ENCODE measurements around the gene VASP. TPM values are rescaled to one million over a fixed set of nuclear protein-coding genes. Genes with fewer than 3 reads are reported as not detected.

VASP gene
- total and polyA plus RNA-seq, 2 of the 4 experiments (the other 2 are of a cell fraction) = 61.1 to 88.8 TPM

DNA sequence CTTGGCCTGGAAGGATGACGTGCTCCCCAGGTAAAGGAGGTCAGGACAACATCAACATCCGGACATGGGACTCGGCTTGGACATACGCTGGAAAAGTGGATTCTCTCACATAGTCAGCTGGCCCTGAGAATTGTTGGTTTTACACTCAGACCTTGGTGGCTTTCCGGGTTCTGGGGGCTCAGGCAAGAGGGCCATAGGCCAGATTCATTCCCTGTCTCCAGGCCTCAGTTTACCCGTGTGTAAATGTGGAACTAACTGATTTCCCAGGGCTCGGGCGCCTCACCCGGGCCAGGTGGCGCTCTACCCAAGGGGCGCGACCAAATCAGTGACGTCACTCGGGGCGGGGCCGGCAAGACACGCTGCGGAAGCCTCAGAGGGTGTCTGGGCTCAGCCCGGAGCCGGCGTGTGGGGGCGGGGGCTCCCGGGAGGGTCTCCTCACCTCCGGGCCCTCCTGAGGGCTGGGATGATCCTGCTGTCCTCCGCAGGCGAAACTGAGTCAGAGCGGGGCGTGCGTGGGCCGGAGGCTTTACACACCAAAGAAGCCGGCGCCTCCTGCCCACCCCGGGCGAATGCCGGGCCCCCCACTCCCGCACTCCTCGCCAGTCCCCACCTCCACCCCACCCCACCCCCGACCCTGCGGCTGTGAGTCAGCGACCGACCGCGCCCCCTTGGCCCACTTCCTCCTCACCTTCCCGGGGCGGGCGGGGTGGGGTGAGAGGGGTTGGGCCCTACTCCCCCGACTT is 862 bp upstream of the VASP start:
- Histone ChIP-seq H4K5ac (ENCODE audit: low read depth, low read length) (peak overlapping the region; percentile 99), H3K56ac (ENCODE audit: extremely low read depth, insufficient read depth, low read length) (peak overlapping the region; percentile 98), H2AK9ac (replicated peaks; ENCODE audit: low read depth, low read length, poor library complexity) (peak overlapping the region; percentile 100), H4K8ac (ENCODE audit: low read depth in 2 of 2, low read length in 2 of 2) (peak overlapping the region; percentile 97), H2BK5ac (ENCODE audit: low read depth, low read length, poor library complexity, severe bottlenecking) (peak overlapping the region; percentile 95), H2BK20ac (ENCODE audit: low read depth, low read length) (peak overlapping the region; percentile 89), H3K23ac (ENCODE audit: low read depth, low read length) (peak overlapping the region; percentile 98), H2BK15ac (ENCODE audit: low read depth, low read length) (peak overlapping the region; percentile 100; the same call in 2 of the 3 replicates), H3K27me3 (ENCODE audit: control insufficient read depth, insufficient read depth, low read length) (no peaks in the 10 kb centered on the region), H4K20me1 (ENCODE audit: insufficient read depth, low read length) (peaks cover 26% of the 10 kb centered on the region), H3K4me2 (ENCODE audit: low read depth, low read length) (peak overlapping the region; percentile 98), H3K9me3 (ENCODE audit: control insufficient read depth, insufficient read depth, low read length) (no peaks in the 10 kb centered on the region), H3K18ac (ENCODE audit: low read depth, low read length) (peak overlapping the region; percentile 97), H2BK120ac (ENCODE audit: low read depth, low read length) (peak overlapping the region; percentile 95), H3K27ac (ENCODE audit: insufficient read depth, low read length) (peak overlapping the region; percentile 94), H3K4ac (ENCODE audit: low read depth, low read length) (peak overlapping the region; percentile 96), H2AFZ (replicated peaks; ENCODE audit: low read length, poor library complexity) (peak overlapping the region; percentile 98), H3K4me1 (ENCODE audit: control insufficient read depth, insufficient read depth, low read length) (peaks cover 11% of the 10 kb centered on the region), H3K79me1 (ENCODE audit: low read depth in 1 of 2, low read length in 2 of 2) (peaks cover 0 to 46% of the 10 kb centered on the region in 2 experiments; a peak in 2 of 4 replicates), H3K9ac (ENCODE audit: low read depth, low read length) (peak overlapping the region; percentile 96), H3K36me3 (ENCODE audit: control insufficient read depth, insufficient read depth, low read length) (peaks cover 4% of the 10 kb centered on the region; the same call in 1 of the 2 replicates), H2AK5ac (ENCODE audit: low read depth, low read length) (peak overlapping the region; percentile 100), H3K14ac (replicated peaks; ENCODE audit: low read depth, low read length) (peak overlapping the region; percentile 97), H4K91ac (ENCODE audit: insufficient read depth, low read depth, low read length) (peak overlapping the region; percentile 94), H3K9me1 (ENCODE audit: insufficient read depth, low read length) (peaks cover 17% of the 10 kb centered on the region), H3K4me3 (ENCODE audit: insufficient read depth, low read depth, low read length) (peak overlapping the region; percentile 92)
- POLR2A ChIA-PET (ENCODE audit: unreplicated experiment) = no interaction called here
- CTCF ChIA-PET = interaction anchor here (0.6 kb wide), 1 partner anchor 201 kb away, joined by 3 read pairs; no protein-coding TSS in a partner anchor
- DNase-seq (peak; percentile 88), ATAC-seq (ENCODE audit: low read depth) (peak; percentile 60)
- in situ Hi-C loops (cut with MboI; ENCODE audit: low sequenced_read_pairs) (no loop called here), dilution Hi-C loops (cut with HindIII; ENCODE audit: low sequenced_read_pairs, unreplicated experiment) (no loop called here), intact Hi-C loops (cut with micrococcal nuclease) (loop anchor here (5.0 kb wide), 2 partner anchors 136 to 186 kb away; partner anchors contain the start of genes QPCTL and SNRPD2)
- BruUV-seq (replicated peaks) = no TSS peak
- WGBS, 2 experiments (ENCODE audit: extremely low coverage in 2 of 2, insufficient read length in 1 of 2) = 5% methylated on average over 18 of the region's 47 CpGs; no CpG with 5 or more reads in 1 of the 2 experiments
- TF ChIP-seq, protein P1, sequence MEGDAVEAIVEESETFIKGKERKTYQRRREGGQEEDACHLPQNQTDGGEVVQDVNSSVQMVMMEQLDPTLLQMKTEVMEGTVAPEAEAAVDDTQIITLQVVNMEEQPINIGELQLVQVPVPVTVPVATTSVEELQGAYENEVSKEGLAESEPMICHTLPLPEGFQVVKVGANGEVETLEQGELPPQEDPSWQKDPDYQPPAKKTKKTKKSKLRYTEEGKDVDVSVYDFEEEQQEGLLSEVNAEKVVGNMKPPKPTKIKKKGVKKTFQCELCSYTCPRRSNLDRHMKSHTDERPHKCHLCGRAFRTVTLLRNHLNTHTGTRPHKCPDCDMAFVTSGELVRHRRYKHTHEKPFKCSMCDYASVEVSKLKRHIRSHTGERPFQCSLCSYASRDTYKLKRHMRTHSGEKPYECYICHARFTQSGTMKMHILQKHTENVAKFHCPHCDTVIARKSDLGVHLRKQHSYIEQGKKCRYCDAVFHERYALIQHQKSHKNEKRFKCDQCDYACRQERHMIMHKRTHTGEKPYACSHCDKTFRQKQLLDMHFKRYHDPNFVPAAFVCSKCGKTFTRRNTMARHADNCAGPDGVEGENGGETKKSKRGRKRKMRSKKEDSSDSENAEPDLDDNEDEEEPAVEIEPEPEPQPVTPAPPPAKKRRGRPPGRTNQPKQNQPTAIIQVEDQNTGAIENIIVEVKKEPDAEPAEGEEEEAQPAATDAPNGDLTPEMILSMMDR (conservative IDR thresholded peaks at IDR 0.05; ENCODE audit: low read depth, low read length) = peak; percentile 59
- TF ChIP-seq CEBPB (IDR thresholded peaks at IDR 0.05; ENCODE audit: low read depth, low read length) (no peak), RAD21 (IDR thresholded peaks at IDR 0.05; ENCODE audit: low read length) (no peak), BHLHE40 (IDR thresholded peaks at IDR 0.05; ENCODE audit: low read depth, low read length) (no peak; the same call in 1 of the 2 replicates), RCOR1 (IDR thresholded peaks at IDR 0.05; ENCODE audit: insufficient replicate concordance, low read length) (no peak), MAFK (IDR thresholded peaks at IDR 0.05; ENCODE audit: low read depth, low read length) (no peak), SMC3 (IDR thresholded peaks at IDR 0.05; ENCODE audit: low read depth, low read length) (no peak), CHD1 (IDR thresholded peaks at IDR 0.05; ENCODE audit: low read depth, low read length) (no peak), MXI1 (IDR thresholded peaks at IDR 0.05; ENCODE audit: borderline replicate concordance, low read depth, low read length) (peak; percentile 13; the same call in 1 of the 2 replicates), NFE2L2 (IDR thresholded peaks at IDR 0.05; ENCODE audit: low read depth, low read length) (peak; percentile 11; the same call in 1 of the 2 replicates), MAZ (IDR thresholded peaks at IDR 0.05; ENCODE audit: borderline replicate concordance, low read depth, low read length) (peak; percentile 61; the same call in 1 of the 2 replicates)
- TF ChIP-seq, protein P2, sequence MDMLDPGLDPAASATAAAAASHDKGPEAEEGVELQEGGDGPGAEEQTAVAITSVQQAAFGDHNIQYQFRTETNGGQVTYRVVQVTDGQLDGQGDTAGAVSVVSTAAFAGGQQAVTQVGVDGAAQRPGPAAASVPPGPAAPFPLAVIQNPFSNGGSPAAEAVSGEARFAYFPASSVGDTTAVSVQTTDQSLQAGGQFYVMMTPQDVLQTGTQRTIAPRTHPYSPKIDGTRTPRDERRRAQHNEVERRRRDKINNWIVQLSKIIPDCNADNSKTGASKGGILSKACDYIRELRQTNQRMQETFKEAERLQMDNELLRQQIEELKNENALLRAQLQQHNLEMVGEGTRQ (IDR thresholded peaks at IDR 0.05; ENCODE audit: low read depth, low read length) = no peak; the same call in 1 of the 2 replicates
- TF ChIP-seq, protein P3, sequence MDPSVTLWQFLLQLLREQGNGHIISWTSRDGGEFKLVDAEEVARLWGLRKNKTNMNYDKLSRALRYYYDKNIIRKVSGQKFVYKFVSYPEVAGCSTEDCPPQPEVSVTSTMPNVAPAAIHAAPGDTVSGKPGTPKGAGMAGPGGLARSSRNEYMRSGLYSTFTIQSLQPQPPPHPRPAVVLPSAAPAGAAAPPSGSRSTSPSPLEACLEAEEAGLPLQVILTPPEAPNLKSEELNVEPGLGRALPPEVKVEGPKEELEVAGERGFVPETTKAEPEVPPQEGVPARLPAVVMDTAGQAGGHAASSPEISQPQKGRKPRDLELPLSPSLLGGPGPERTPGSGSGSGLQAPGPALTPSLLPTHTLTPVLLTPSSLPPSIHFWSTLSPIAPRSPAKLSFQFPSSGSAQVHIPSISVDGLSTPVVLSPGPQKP (IDR thresholded peaks at IDR 0.05; ENCODE audit: borderline replicate concordance, low read depth, low read length) = no peak

All from IMR-90 (cell line).